Neural cell (in vitro differentiated cells): ENCODE results near the gene IL9.

Experiments used
- CTCF ChIP-seq: fragments of 450-650 bp; IDR thresholded peaks from 2 replicates; pipeline ENCODE4 v1.5.1; 2014; ENCODE audit warnings: antibody characterized with exemption, mild to moderate bottlenecking, moderate library complexity; ENCODE audit not compliant: poor library complexity, severe bottlenecking
- EZH2 ChIP-seq: fragments of 200-600, 300-800 bp; shearing (Covaris generic), sonication (generic); IDR thresholded peaks from 2 replicates; pipeline ENCODE4 v1.6.1; 2014; ENCODE audit warnings: antibody characterized with exemption, low read length, borderline replicate concordance, mild to moderate bottlenecking; ENCODE audit not compliant: insufficient read depth, poor library complexity, severe bottlenecking
- POLR2AphosphoS5 ChIP-seq: IDR thresholded peaks from 2 replicates; pipeline ENCODE4 v1.6.1; 2012

- TF ChIP-seq CTCF (no peak), POLR2AphosphoS5 (no peak), EZH2 (no peak)
These were observed 25.7 kb downstream of the IL9 start for GRCh38 chr5:135869935-135870334.
